RPMI7951 (cell line): ENCODE measurements around the gene HS3ST1. TPM values are rescaled to one million over a fixed set of nuclear protein-coding genes. Genes with fewer than 3 reads are reported as not detected.

ENCODE experiments used
- DNase-seq: peaks from one replicate; pipeline ENCODE4 v3.0.0-alpha.2; 2012; ENCODE audit warnings: low read depth
- total RNA-seq: library from RNA; depleted of rRNA; stranded (reverse); fragments of >200 nt; shearing (Covaris generic); gene quantifications from 2 replicates; pipeline ENCODE4 v1.2.3, GENCODE V29; 2014

HS3ST1 gene
- total RNA-seq, 1 experiment from 2014 or later, result under 0.01 TPM

DNA sequence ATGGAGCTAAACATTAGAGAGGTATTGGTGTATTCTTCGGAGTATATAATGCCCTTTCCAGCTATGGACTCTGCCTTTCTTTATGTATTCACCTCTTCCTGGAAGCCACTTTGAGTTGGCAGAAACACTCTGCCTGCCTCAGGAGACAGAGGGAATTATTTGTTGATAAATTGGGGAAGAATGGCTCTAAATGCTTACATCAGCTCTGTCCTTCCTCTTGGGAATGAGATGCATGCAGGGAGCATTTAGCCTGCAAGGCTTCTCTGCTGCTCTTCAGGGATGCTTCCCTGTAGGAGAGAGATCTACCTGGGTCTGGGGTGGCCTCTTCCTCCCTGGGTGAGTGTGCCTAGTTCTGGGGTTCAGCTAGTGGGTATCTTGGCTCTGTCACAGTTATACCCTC lies 6.9 kb upstream of the HS3ST1 start:
- DNase-seq, result no peak

DNA sequence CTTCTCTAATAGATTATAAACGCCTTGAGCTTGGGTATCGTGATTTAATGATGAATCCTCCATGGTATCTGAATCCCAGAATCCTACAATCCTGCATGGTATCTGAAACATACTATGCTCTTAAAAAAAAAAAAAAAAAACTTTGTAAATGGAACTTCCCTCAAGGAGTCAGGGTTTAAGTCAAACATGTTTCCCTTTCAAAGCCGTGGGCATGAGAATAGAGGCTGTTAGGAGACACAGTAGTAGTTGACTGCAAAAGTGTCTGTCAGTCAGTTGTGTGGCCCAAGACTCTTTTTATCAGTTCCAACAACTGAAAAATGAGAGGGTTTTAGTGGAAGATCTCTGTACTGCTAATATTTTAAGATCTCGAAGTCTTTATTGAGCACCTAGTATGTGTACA lies 2.4 kb upstream of the HS3ST1 start:
- no peak for DNase-seq

GRCh38 chr4:11430536-11430935 lies 1.8 kb upstream of the HS3ST1 start:
- DNase-seq, result no peak

- DNase-seq, result no peak
Measured at GRCh38 chr4:11429699-11430045, 978 bp upstream of the HS3ST1 start.

GRCh38 chr4:11428899-11429698 lies 405 bp upstream of the HS3ST1 start:
- no peak for DNase-seq

GRCh38 chr4:11427121-11427996 lies 1.3 kb downstream of the HS3ST1 start:
- DNase-seq, result no peak

DNA sequence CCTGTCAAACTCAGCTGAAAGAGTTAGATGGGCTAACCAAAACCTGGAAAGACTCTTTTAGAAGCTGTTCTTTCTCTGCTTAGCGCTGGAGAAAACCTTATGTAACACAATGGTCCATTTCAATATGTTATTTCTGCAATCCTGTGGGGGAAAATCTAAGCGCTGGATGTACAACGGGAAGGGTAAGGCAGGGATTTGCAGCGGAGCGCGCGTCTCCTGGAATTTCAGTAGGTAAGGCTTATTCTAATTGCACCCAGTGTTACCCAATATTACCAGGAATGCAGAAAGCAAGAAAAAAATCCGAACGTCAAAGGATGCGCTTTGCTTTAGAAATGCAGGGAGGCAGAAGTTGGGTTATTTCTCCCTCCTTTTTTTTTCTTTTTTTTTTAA lies 2.0 kb downstream of the HS3ST1 start:
- no peak for DNase-seq

DNA sequence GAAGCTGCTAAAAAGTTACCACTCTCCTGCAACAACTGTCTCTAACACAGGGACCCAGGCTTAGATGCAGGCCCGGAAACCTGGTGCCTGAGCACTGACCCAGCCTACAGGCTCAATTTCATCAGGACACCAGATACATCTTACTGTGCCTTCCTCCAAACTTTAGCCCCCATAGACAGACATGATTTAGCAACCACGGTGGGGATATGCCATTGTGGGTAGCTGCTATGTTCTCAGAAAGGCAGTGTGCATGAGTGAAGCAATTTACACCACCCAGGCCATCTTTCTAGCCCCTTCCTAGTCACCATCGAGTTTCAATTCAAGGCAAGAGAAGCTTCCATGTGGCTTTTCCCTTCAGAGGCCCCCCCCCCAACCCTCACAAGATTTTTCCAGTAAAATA lies 2.7 kb downstream of the HS3ST1 start:
- DNase-seq, result no peak

DNA sequence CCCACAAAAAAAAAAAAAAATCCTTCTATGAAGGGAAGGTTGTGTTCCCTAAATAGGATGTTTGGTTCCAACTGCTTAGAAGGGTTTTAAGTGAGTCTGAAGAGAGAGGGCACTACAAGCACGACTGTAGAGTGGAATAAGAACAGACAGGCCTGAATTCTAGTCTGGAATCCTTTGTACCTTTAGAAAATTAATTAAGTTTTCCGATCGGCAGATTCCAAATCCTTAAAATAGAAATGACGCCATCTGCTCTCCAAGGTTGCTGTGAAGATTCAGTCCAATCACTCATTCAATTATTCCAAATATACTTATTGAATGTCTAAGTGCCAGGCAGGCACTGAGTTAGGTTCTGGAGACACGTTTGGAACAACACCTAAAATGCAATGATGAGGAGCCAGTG lies 3.8 kb downstream of the HS3ST1 start:
- DNase-seq, result no peak

GRCh38 chr4:11424000-11424399 lies 4.7 kb downstream of the HS3ST1 start:
- no peak for DNase-seq

DNA sequence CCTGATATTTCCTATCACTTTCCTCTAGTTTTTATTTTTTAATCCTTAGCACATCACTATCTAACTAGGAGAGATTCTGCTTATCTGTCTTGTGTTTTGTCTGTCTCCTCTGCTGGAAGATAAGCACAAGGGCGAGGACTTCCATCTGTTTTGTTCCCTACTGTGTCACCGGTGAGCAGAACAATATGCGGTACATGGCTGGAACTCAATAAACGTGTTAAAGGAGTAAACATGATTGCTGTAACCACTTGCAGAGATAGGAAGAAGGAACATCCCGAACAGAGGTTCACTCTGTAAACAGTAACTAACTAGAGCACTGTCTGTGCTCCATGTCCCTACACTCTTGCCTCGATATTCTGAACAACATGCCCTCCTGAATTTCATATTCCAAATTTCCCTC lies 5.2 kb downstream of the HS3ST1 start:
- no peak for DNase-seq

GRCh38 chr4:11421116-11421515 lies 7.6 kb downstream of the HS3ST1 start:
- no peak for DNase-seq

GRCh38 chr4:11420327-11420726 lies 8.4 kb downstream of the HS3ST1 start:
- no peak for DNase-seq

DNA sequence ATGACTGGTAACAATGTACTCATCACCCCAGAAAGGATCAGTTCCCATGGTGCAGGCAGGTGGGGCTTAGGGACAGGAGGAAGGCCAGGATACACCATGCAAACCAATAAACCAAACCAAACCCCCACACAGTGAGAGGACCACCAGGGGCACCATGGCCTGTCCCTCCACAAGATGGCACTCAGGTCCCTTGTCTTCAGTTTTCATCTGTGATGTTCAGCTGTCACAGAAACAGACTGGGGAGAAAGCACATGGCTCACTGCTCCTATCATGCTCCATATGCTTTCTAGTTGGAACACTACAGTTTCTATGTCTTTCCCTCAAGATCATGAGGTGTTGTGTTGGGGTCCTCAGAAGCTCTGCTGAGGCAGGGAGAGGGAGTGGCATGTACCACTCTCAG lies 10.1 kb downstream of the HS3ST1 start:
- peak; percentile 1 for DNase-seq

DNA sequence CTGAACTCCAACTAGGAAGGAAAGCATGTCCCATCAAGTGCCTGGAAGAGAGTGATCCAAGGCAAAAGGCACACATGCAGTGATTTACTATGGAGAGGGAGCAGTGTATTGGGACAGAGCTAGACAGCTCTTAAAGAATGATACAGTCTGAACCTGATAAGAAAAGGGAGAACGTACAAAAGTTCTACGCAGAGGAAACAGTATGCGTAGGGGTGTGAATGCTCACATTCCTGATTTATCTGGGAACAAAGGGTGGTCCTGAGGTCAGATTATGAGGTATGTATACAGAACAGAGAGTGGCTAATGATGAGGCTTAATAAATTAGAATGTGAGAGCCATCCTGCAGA lies 12.0 kb downstream of the HS3ST1 start:
- DNase-seq, result no peak

GRCh38 chr4:11416071-11416766 lies 12.5 kb downstream of the HS3ST1 start:
- no peak for DNase-seq

DNA sequence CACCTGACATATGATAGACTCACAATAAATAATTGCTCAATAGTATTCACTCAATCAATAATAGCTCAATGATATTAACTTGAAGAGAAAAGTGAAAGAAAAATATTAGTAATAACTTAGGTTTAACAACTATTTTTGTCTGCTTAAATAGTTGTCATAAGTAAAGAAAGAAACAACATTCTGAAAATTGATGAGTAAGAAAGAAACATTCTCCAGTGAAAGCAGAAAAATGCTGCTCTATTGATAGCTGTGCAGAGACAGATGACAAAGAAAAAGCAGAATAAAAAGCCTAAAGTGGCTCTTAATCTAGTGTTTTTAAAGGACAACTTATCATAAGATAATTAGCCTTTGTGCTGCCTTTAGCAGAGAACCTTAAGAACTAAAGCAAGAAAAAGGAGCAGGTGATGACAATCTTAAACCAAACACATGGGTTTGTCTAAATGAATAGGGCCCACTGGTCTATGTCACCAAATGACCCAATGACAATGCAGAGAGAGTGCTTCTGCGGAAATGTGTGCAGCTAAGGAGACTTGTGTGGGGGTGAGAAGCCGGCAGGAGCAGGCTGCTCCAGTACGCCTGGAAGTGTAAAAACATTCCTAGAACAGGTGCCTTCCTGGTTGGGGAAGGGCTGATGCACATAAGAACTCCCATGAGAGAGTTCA lies 13.2 kb downstream of the HS3ST1 start:
- no peak for DNase-seq

DNA sequence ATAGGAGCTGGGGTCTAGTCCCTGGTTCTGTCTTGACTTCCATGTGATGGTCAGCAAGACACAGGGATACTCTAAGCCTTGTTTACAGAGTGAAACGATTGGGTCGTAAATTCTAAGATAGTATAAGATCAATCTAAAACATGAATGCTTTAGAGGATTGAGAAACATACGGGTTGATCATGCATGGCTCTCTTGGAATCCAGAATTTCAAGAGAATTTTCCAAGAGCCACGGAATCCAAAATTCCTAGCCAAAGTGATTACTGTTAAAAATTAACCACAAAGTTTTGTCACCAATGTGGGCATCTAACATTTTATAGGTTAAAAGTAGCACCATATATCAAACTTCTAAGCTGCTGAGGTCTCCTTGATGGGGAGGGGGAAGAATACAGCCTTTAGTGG lies 16.5 kb downstream of the HS3ST1 start:
- DNase-seq, result no peak

- no peak for DNase-seq
Measured at GRCh38 chr4:11409632-11410031, 19.1 kb downstream of the HS3ST1 start.

DNA sequence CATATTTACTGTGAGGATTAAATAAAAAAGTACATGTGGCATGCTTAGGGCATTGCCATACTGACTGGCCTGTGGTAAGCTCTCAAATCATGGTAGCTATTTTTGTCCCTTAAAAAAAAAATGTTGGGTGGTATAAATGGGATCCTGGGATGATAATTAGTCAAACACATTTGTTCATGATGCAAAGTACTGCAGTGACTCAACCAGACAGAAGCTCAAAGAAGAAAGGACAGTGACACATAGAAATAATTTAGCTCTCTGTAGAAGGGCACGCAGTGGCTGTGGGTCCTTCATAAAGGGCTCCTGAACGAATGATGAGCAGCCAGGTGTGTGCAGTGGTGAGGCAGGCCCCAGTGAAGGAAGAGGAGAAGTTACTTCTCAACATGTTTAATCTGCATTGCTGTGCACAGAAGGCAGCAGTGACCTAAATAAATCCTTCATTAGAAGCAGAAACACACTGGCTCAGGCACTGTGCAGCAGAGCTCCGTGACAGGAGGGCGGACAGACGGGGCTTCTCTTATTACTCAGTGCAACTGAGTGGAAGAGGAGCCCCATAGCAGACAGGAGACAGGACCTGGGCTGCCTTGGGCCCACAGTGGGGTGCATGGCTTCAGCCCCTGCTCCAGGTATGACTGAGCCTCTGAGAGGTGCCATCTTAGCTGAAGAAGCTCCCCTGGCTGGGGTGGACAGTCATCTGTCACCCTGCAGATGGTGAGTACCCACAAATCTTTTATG lies 20.3 kb downstream of the HS3ST1 start:
- DNase-seq, result no peak

- no peak for DNase-seq
Measured at GRCh38 chr4:11407551-11407950, 21.1 kb downstream of the HS3ST1 start.
